Liver (tissue), 9 donors: ENCODE data around the gene RIC8B. TPM values are rescaled to one million over a fixed set of nuclear protein-coding genes. Genes with fewer than 3 reads are reported as not detected.
A peak's percentile ranks its signal among the peaks of the same experiment; 100 is the strongest.

Experiments used
- DNase-seq: peaks from one replicate; pipeline ENCODE4 v3.0.0-alpha.2; 2017; ENCODE audit warnings: low spot score
- H3K27ac ChIP-seq, 2 donors: one replicate each; pipeline ENCODE4 v1.7.0; 2013; ENCODE audit warnings: inconsistent platforms in 2 of 2, low read length in 2 of 2, control low read depth in 1 of 2, low read depth in 1 of 2, mild to moderate bottlenecking in 1 of 2
- H3K27me3 ChIP-seq, 4 donors: one replicate each; pipeline versions ENCODE4 v1.6.1 to v1.7.0; 2013; ENCODE audit warnings: low read length in 3 of 4, inconsistent platforms in 1 of 4, mild to moderate bottlenecking in 1 of 4, moderate library complexity in 1 of 4; ENCODE audit not compliant: control insufficient read depth in 4 of 4, insufficient read depth in 4 of 4
- H3K36me3 ChIP-seq, 4 donors: one replicate each; pipeline versions ENCODE4 v1.6.1 to v1.7.0; 2013; ENCODE audit warnings: low read length in 3 of 4, mild to moderate bottlenecking in 3 of 4, low read depth in 1 of 4, moderate library complexity in 1 of 4; ENCODE audit not compliant: control insufficient read depth in 4 of 4, insufficient read depth in 3 of 4
- H3K4me1 ChIP-seq, 4 donors: one replicate each; pipeline versions ENCODE4 v1.6.1 to v1.7.0; 2013; ENCODE audit warnings: low read length in 3 of 4, mild to moderate bottlenecking in 3 of 4, moderate library complexity in 1 of 4; ENCODE audit not compliant: control insufficient read depth in 4 of 4, insufficient read depth in 4 of 4
- H3K4me3 ChIP-seq, 3 donors: one replicate each; pipeline versions ENCODE4 v1.6.1 to v1.7.0; 2013; ENCODE audit warnings: low read length in 3 of 3, control low read depth in 1 of 3, low read depth in 1 of 3, mild to moderate bottlenecking in 1 of 3
- H3K9ac ChIP-seq, 2 donors: one replicate each; pipeline ENCODE4 v1.7.0; 2013; ENCODE audit warnings: low read length in 2 of 2, mild to moderate bottlenecking in 2 of 2, moderate library complexity in 2 of 2, control low read depth in 1 of 2, low read depth in 1 of 2
- H3K9me3 ChIP-seq, 4 donors: one replicate each; pipeline versions ENCODE4 v1.6.1 to v1.7.0; 2013; ENCODE audit warnings: low read length in 3 of 4; ENCODE audit not compliant: control insufficient read depth in 4 of 4
- ATF3 ChIP-seq: IDR thresholded peaks from 2 replicates; pipeline ENCODE4 v1.6.1; 2016; ENCODE audit warnings: antibody characterized with exemption
- CTCF ChIP-seq: fragments of 150-350 bp; IDR thresholded peaks from 2 replicates; pipeline ENCODE4 v1.5.1; 2017; ENCODE audit warnings: improper control_type of control experiment, low read depth, low read length; ENCODE audit not compliant: missing input control
- EGR1 ChIP-seq, 2 donors: IDR thresholded peaks; 2 replicates each; pipeline ENCODE4 v1.6.1; 2016 to 2018; ENCODE audit warnings: antibody characterized with exemption in 2 of 2, low read depth in 2 of 2
- FOXA1 ChIP-seq: IDR thresholded peaks from 2 replicates; pipeline ENCODE4 v1.6.1; 2016; ENCODE audit warnings: antibody characterized with exemption
- FOXA2 ChIP-seq: IDR thresholded peaks from 2 replicates; pipeline ENCODE4 v1.6.1; 2016; ENCODE audit warnings: antibody characterized with exemption
- GABPA ChIP-seq, 2 donors: IDR thresholded peaks in 1 of 2; conservative IDR thresholded peaks in 1 of 2; 2 replicates each; pipeline ENCODE4 v1.6.1; 2016; ENCODE audit warnings: antibody characterized with exemption in 2 of 2, mild to moderate bottlenecking in 1 of 2, moderate library complexity in 1 of 2
- HNF4A ChIP-seq, 2 donors: conservative IDR thresholded peaks; 2 replicates each; pipeline ENCODE4 v1.6.1; 2016; ENCODE audit warnings: antibody characterized with exemption in 2 of 2, mild to moderate bottlenecking in 2 of 2
- HNF4G ChIP-seq: IDR thresholded peaks from 2 replicates; pipeline ENCODE4 v1.6.1; 2016; ENCODE audit warnings: antibody characterized with exemption
- JUND ChIP-seq, 2 donors: IDR thresholded peaks; 2 replicates each; pipeline ENCODE4 v1.6.1; 2016; ENCODE audit warnings: antibody characterized with exemption in 2 of 2
- MAX ChIP-seq: IDR thresholded peaks from 2 replicates; pipeline ENCODE4 v1.6.1; 2016; ENCODE audit warnings: antibody characterized with exemption
- NR2F2 ChIP-seq: IDR thresholded peaks from 2 replicates; pipeline ENCODE4 v1.6.1; 2016; ENCODE audit warnings: antibody characterized with exemption
- RAD21 ChIP-seq, 2 donors: IDR thresholded peaks; 2 replicates each; pipeline ENCODE4 v1.6.1; 2016; ENCODE audit warnings: antibody characterized with exemption in 2 of 2, mild to moderate bottlenecking in 2 of 2
- REST ChIP-seq: IDR thresholded peaks from 2 replicates; pipeline ENCODE4 v1.6.1; 2016; ENCODE audit warnings: antibody characterized with exemption, mild to moderate bottlenecking
- RXRA ChIP-seq, 2 donors: IDR thresholded peaks; 2 replicates each; pipeline ENCODE4 v1.6.1; 2017 to 2018; ENCODE audit warnings: antibody characterized with exemption in 2 of 2, mild to moderate bottlenecking in 1 of 2
- SP1 ChIP-seq: IDR thresholded peaks from 2 replicates; pipeline ENCODE4 v1.6.1; 2018; ENCODE audit warnings: antibody characterized with exemption, mild to moderate bottlenecking
- TAF1 ChIP-seq: conservative IDR thresholded peaks from 2 replicates; pipeline ENCODE4 v1.6.1; 2016; ENCODE audit warnings: antibody characterized with exemption, mild to moderate bottlenecking
- YY1 ChIP-seq: IDR thresholded peaks from 2 replicates; pipeline ENCODE4 v1.6.1; 2016; ENCODE audit warnings: antibody characterized with exemption, mild to moderate bottlenecking
- ZBTB33 ChIP-seq: IDR thresholded peaks from 2 replicates; pipeline ENCODE4 v1.6.1; 2016; ENCODE audit warnings: antibody characterized with exemption
- polyA plus RNA-seq, 2 donors: library from polyadenylated mRNA; stranded (reverse) in 1 of 2; unstranded in 1 of 2; fragments of 200-250 nt in 1 of 2; fragments of >200 nt in 1 of 2; fragmentation: Nextera tagmentation in 1 of 2; extraction: Ambion mirVana in 1 of 2; gene quantifications; one replicate each; pipeline versions ENCODE4 v1.2.1 to v1.2.3, GENCODE V29; 2013 to 2015
- total RNA-seq, 2 donors: library from RNA; depleted of rRNA; stranded (reverse); fragments of >200 nt; gene quantifications; one replicate each; pipeline ENCODE4 v1.2.3, GENCODE V29; 2014
- donor health status: healthy.
- donor health status: healthy.
- donor health status: healthy.
- donor health status: healthy.
- donor health status: healthy.

Gene RIC8B
- total and polyA plus RNA-seq, 4 donors: 2.7 to 15.1 (median 4.2) TPM

GRCh38 chr12:106771425-106771824 lies 3.1 kb upstream of the RIC8B start:
- Histone ChIP-seq H3K4me3 (no peak overlapping the region), H3K27ac (peak overlapping the region; percentile 14 to 60), H3K9me3 (no peaks in the 10 kb centered on the region), H3K9ac (no peak overlapping the region), H3K4me1 (peaks cover 2 to 56% (median 55%) of the 10 kb centered on the region in 4 donors), H3K27me3 (no peaks in the 10 kb centered on the region), H3K36me3 (no peaks in the 10 kb centered on the region)
- TF ChIP-seq GABPA (IDR thresholded peaks at IDR 0.05 in 1 of 2, conservative IDR thresholded peaks at IDR 0.05 in 1 of 2) (no peak), JUND (IDR thresholded peaks at IDR 0.05) (peak in 1 of 2 donors; percentile 21), YY1 (no peak), SP1 (peak; percentile 67), FOXA2 (no peak), HNF4A (conservative IDR thresholded peaks at IDR 0.05) (peak; percentile 65 to 74), RAD21 (IDR thresholded peaks at IDR 0.05) (no peak), NR2F2 (no peak), REST (no peak), HNF4G (peak; percentile 64), MAX (no peak), RXRA (IDR thresholded peaks at IDR 0.05) (peak in 1 of 2 donors; percentile 11), TAF1 (no peak), ATF3 (no peak), ZBTB33 (no peak), EGR1 (IDR thresholded peaks at IDR 0.05; ENCODE audit: low read depth in 2 of 2) (no peak), FOXA1 (no peak), CTCF (no peak)
- DNase-seq: no peak
